Activated CD8-positive, alpha-beta T cell treated with anti-CD3 and anti-CD28 coated beads, Interleukin-2, amount 10 ng/mL, durations not matched to agents 7 days and 5 days (primary cell): Measurements from ENCODE around the gene CERS6. TPM values are rescaled to one million over a fixed set of nuclear protein-coding genes. Genes with fewer than 3 reads are reported as not detected.

Experiments used
- ATAC-seq: fragments of 150-1000 bp; cut with Tn5 transposase; one replicate; pipeline ENCODE4 v1.10.0; 2021; ENCODE audit warnings: moderate library complexity
- CTCF ChIA-PET: fragments of 350-600 bp; sonication (Branson Sonifier 250); formaldehyde crosslinking; loops from one replicate; lab custom pipeline; 2021; ENCODE audit warnings: antibody characterized with exemption; lab: Charles Lee
- POLR2A ChIA-PET: fragments of 350-600 bp; sonication (Branson Sonifier 250); formaldehyde crosslinking; loops from one replicate; lab custom pipeline; 2021; ENCODE audit warnings: antibody characterized with exemption; lab: Charles Lee
- DNase-seq: peaks from one replicate; pipeline ENCODE4 v3.0.0-alpha.2; 2020
- H3K27ac Mint-ChIP-seq: one replicate; pipeline ENCODE4 v1.8.0; 2021; ENCODE audit warnings: mild to moderate bottlenecking, mixed read lengths
- H3K27me3 Mint-ChIP-seq: one replicate; pipeline ENCODE4 v1.8.0; 2021; ENCODE audit warnings: low read depth, mixed read lengths
- H3K36me3 Mint-ChIP-seq: one replicate; pipeline ENCODE4 v1.8.0; 2021; ENCODE audit warnings: low read depth, mixed read lengths
- H3K4me1 Mint-ChIP-seq: one replicate; pipeline ENCODE4 v1.8.0; 2021; ENCODE audit warnings: low read depth, mixed read lengths
- H3K4me3 Mint-ChIP-seq: one replicate; pipeline ENCODE4 v1.8.0; 2021; ENCODE audit warnings: mild to moderate bottlenecking, mixed read lengths
- H3K9me3 Mint-ChIP-seq: one replicate; pipeline ENCODE4 v1.8.0; 2022; ENCODE audit warnings: mixed read lengths; ENCODE audit not compliant: insufficient read depth
- total RNA-seq, 2 experiments: library from RNA; stranded (reverse); gene quantifications; one replicate each; pipeline ENCODE4 v1.2.3, GENCODE V29; 2021

CERS6 gene
- total RNA-seq, 2 experiments from 2014 or later: 13.1 to 14.5 TPM

GRCh38 chr2:168538534-168538933, 82.5 kb downstream of the CERS6 start:
- Mint-ChIP-seq H3K27ac (no peak overlapping the region), H3K36me3 (peaks cover 41% of the 10 kb centered on the region), H3K9me3 (peaks cover 26% of the 10 kb centered on the region), H3K4me3 (no peak overlapping the region), H3K4me1 (peaks cover 24% of the 10 kb centered on the region), H3K27me3 (no peaks in the 10 kb centered on the region)
- ChIA-PET POLR2A (no interaction called here), CTCF (interaction anchor here (1.5 kb wide), 1 partner anchor 77 kb away, joined by 3 read pairs; no protein-coding TSS in a partner anchor)
- no peak for DNase-seq
- ATAC-seq: no peak

DNA sequence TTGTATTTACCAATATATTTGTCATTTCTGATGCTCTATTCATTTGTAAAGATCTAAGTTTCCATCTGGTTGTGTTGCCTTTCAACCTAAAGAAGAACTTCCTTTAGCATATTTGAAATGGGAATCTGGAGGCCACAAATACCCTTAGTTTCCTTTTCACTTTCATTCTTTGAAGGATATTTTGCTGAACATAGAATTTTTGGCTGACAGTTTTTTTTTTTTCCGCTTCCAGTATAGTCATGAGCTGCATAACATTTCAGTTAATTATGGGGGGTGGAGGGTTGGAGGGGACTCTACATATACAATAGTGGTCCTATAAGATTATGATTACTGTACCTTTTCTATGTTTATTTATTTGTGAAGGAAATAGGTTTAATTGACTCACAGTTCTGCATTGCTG, 83.9 kb downstream of the CERS6 start:
- no peaks in the 10 kb centered on the region for H3K27me3 Mint-ChIP-seq
- H3K36me3 Mint-ChIP-seq: peaks cover 35% of the 10 kb centered on the region
- H3K4me1 Mint-ChIP-seq: peaks cover 21% of the 10 kb centered on the region
- H3K9me3 Mint-ChIP-seq: peaks cover 26% of the 10 kb centered on the region
- DNase-seq: no peak
- ChIA-PET POLR2A (interaction anchor here (0.6 kb wide), 1 partner anchor 36 kb away, joined by 4 read pairs; no protein-coding TSS in a partner anchor), CTCF (no interaction called here)
- H3K27ac Mint-ChIP-seq: no peak overlapping the region
- ATAC-seq: no peak
- no peak overlapping the region for H3K4me3 Mint-ChIP-seq

DNA sequence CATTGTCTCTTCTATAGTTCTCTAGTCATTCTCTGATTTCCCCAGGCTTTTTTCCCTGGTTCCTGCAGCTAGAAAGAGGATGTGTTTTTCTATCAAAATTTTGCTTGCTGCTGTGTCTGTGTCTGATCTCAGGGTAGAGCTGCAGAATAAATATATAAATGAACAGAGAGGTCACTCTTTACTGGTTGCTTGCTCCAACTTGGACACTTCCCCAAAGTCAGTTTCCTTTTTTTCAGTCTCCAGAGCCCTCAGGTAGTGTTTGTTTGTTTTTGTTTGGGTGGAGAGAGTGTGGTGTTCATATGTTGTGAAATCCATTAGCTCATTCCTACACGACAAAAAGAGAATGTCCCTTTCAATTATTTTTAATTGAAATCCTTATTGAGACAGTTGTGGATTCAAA, 85.8 kb downstream of the CERS6 start:
- DNase-seq (no peak), ATAC-seq (no peak)
- peaks cover 30% of the 10 kb centered on the region for H3K4me1 Mint-ChIP-seq
- no peak overlapping the region for H3K4me3 Mint-ChIP-seq
- H3K9me3 Mint-ChIP-seq: peaks cover 26% of the 10 kb centered on the region
- ChIA-PET CTCF (no interaction called here), POLR2A (no interaction called here)
- no peaks in the 10 kb centered on the region for H3K27me3 Mint-ChIP-seq
- no peak overlapping the region for H3K27ac Mint-ChIP-seq
- H3K36me3 Mint-ChIP-seq: peaks cover 35% of the 10 kb centered on the region

GRCh38 chr2:168543037-168543436, 87.0 kb downstream of the CERS6 start:
- no peak overlapping the region for H3K4me3 Mint-ChIP-seq
- H3K4me1 Mint-ChIP-seq: peaks cover 22% of the 10 kb centered on the region
- no peak for ATAC-seq
- H3K36me3 Mint-ChIP-seq: peaks cover 42% of the 10 kb centered on the region
- H3K27me3 Mint-ChIP-seq: no peaks in the 10 kb centered on the region
- no peak overlapping the region for H3K27ac Mint-ChIP-seq
- POLR2A ChIA-PET: no interaction called here
- no peak for DNase-seq
- CTCF ChIA-PET: no interaction called here
- peaks cover 26% of the 10 kb centered on the region for H3K9me3 Mint-ChIP-seq

- POLR2A ChIA-PET: no interaction called here
These were observed 87.9 kb downstream of the CERS6 start for GRCh38 chr2:168543935-168544334.

GRCh38 chr2:168545439-168546082, 89.5 kb downstream of the CERS6 start:
- H3K4me1 Mint-ChIP-seq: peaks cover 12% of the 10 kb centered on the region
- H3K27ac Mint-ChIP-seq: no peak overlapping the region
- POLR2A ChIA-PET: no interaction called here
- DNase-seq (no peak), ATAC-seq (no peak)
- peaks cover 11% of the 10 kb centered on the region for H3K9me3 Mint-ChIP-seq
- H3K36me3 Mint-ChIP-seq: peaks cover 36% of the 10 kb centered on the region
- no peak overlapping the region for H3K4me3 Mint-ChIP-seq
- CTCF ChIA-PET: no interaction called here
- H3K27me3 Mint-ChIP-seq: no peaks in the 10 kb centered on the region

More at GRCh38 chr2:168543935-168544334, 87.9 kb downstream of the CERS6 start:
- H3K4me3 Mint-ChIP-seq: no peak overlapping the region
- peaks cover 17% of the 10 kb centered on the region for H3K4me1 Mint-ChIP-seq
- no peak for ATAC-seq
- CTCF ChIA-PET: no interaction called here
- H3K27ac Mint-ChIP-seq: no peak overlapping the region
- DNase-seq: no peak
- peaks cover 21% of the 10 kb centered on the region for H3K9me3 Mint-ChIP-seq
- H3K36me3 Mint-ChIP-seq: peaks cover 39% of the 10 kb centered on the region
- H3K27me3 Mint-ChIP-seq: no peaks in the 10 kb centered on the region

GRCh38 chr2:168550670-168551069, 94.6 kb downstream of the CERS6 start:
- ChIA-PET CTCF (no interaction called here), POLR2A (no interaction called here)
- H3K27me3 Mint-ChIP-seq: no peaks in the 10 kb centered on the region
- ATAC-seq (no peak), DNase-seq (no peak)
- H3K4me3 Mint-ChIP-seq: no peak overlapping the region
- H3K9me3 Mint-ChIP-seq: no peaks in the 10 kb centered on the region
- H3K27ac Mint-ChIP-seq: no peak overlapping the region
- peaks cover 6% of the 10 kb centered on the region for H3K4me1 Mint-ChIP-seq
- H3K36me3 Mint-ChIP-seq: peaks cover 31% of the 10 kb centered on the region

- no peaks in the 10 kb centered on the region for H3K27me3 Mint-ChIP-seq
- no peak overlapping the region for H3K4me3 Mint-ChIP-seq
- no peaks in the 10 kb centered on the region for H3K9me3 Mint-ChIP-seq
- ChIA-PET CTCF (no interaction called here), POLR2A (no interaction called here)
- no peak overlapping the region for H3K27ac Mint-ChIP-seq
- ATAC-seq (no peak), DNase-seq (no peak)
- no peaks in the 10 kb centered on the region for H3K4me1 Mint-ChIP-seq
- peaks cover 28% of the 10 kb centered on the region for H3K36me3 Mint-ChIP-seq
These were observed 96.4 kb downstream of the CERS6 start for GRCh38 chr2:168552450-168552856.

DNA sequence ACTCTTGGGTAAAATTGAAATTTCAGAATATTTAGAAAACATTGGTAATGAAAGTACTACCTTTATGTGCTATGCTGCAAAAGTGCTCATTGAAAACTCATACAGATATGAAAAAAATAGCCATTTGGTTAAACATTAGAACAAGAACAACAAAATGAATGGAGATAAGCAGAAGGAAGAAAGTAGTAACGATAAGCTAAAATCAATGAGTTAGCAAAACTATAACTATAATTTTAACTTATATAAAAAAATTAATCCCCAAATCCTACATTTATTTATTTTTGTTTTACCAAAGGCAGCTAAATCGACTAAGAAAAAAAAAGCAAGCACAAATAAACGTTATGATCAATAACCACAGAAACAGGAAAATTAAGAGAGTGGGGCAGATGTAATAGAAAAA, 99.2 kb downstream of the CERS6 start:
- ATAC-seq (no peak), DNase-seq (no peak)
- ChIA-PET CTCF (no interaction called here), POLR2A (no interaction called here)
- Mint-ChIP-seq H3K36me3 (peaks cover 23% of the 10 kb centered on the region), H3K27me3 (no peaks in the 10 kb centered on the region), H3K9me3 (no peaks in the 10 kb centered on the region), H3K27ac (no peak overlapping the region), H3K4me3 (no peak overlapping the region), H3K4me1 (peaks cover 3% of the 10 kb centered on the region)

- peaks cover 8% of the 10 kb centered on the region for H3K4me1 Mint-ChIP-seq
- CTCF ChIA-PET: no interaction called here
- ATAC-seq (no peak), DNase-seq (no peak)
- H3K27me3 Mint-ChIP-seq: no peaks in the 10 kb centered on the region
- H3K4me3 Mint-ChIP-seq: no peak overlapping the region
- H3K36me3 Mint-ChIP-seq: peaks cover 42% of the 10 kb centered on the region
- no peaks in the 10 kb centered on the region for H3K9me3 Mint-ChIP-seq
- POLR2A ChIA-PET: no interaction called here
- no peak overlapping the region for H3K27ac Mint-ChIP-seq
These were observed 103.1 kb downstream of the CERS6 start for GRCh38 chr2:168559187-168559586.

DNA sequence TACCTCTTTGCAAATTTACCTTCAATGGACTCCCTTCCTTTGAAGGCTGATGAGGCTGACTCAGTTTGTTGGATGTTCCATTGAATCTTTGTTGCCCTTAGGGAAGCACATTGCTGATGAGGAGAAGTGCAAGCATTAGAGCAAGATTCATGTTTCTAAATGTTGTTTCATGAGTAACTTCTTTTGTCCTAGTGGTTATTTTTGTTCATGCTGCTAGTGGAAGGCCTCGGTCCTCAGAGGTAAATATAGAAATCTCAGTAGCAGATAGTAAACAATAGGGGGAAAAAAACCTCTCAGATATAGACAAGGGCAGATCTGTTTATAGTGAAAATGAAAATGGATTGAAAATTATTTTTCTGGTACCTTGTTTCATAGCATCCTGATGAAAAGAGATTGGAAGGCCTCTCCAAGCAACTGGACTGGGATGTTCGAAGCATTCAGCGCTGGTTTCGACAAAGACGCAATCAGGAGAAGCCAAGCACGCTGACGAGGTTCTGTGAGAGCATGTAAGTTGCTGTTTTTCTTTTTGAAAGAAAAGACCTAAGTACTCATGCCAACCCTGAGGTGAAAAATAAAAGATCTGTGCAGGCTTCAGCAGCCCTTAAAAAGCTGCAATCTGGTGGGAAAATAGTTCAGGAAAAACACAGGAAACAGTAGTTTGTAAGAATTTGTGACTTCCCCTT, 104.9 kb downstream of the CERS6 start:
- POLR2A ChIA-PET: no interaction called here
- Mint-ChIP-seq H3K27ac (no peak overlapping the region), H3K4me1 (peaks cover 13% of the 10 kb centered on the region), H3K9me3 (no peaks in the 10 kb centered on the region), H3K27me3 (no peaks in the 10 kb centered on the region), H3K36me3 (peaks cover 46% of the 10 kb centered on the region), H3K4me3 (no peak overlapping the region)
- DNase-seq (no peak), ATAC-seq (no peak)
- CTCF ChIA-PET: no interaction called here

GRCh38 chr2:168561991-168562390, 105.9 kb downstream of the CERS6 start:
- Mint-ChIP-seq H3K27me3 (no peaks in the 10 kb centered on the region), H3K4me1 (peaks cover 13% of the 10 kb centered on the region), H3K36me3 (peaks cover 49% of the 10 kb centered on the region), H3K4me3 (no peak overlapping the region), H3K9me3 (no peaks in the 10 kb centered on the region), H3K27ac (no peak overlapping the region)
- POLR2A ChIA-PET: no interaction called here
- CTCF ChIA-PET: no interaction called here
- DNase-seq (no peak), ATAC-seq (no peak)
